HCT116 (cell line): ENCODE data around the gene DYNC1I1.

Experiments
- CBX3 ChIP-seq: IDR thresholded peaks from 2 replicates; pipeline ENCODE4 v1.6.1; 2012; ENCODE audit warnings: low read depth
- EGR1 ChIP-seq: IDR thresholded peaks from 2 replicates; pipeline ENCODE4 v1.6.1; 2012; ENCODE audit warnings: low read depth
- EZH2 ChIP-seq: fragments of 200-600 bp; sonication (generic); IDR thresholded peaks from 2 replicates; pipeline ENCODE4 v1.6.1; 2017; ENCODE audit warnings: antibody characterized with exemption, mixed run types
- JUND ChIP-seq: IDR thresholded peaks from 2 replicates; pipeline ENCODE4 v1.6.1; 2012
- MAX ChIP-seq: IDR thresholded peaks from 2 replicates; pipeline ENCODE4 v1.6.1; 2012
- SP1 ChIP-seq: IDR thresholded peaks from 2 replicates; pipeline ENCODE4 v1.6.1; 2012; ENCODE audit warnings: low read depth
- SRF ChIP-seq: IDR thresholded peaks from 2 replicates; pipeline ENCODE4 v1.6.1; 2012; ENCODE audit warnings: low read depth
- TF ChIP-seq, protein P1 (sequence below), 3 experiments: fragments of 200-600 bp in 1 of 3; sonication (generic) in 1 of 3; IDR thresholded peaks in 2 of 3; conservative IDR thresholded peaks in 1 of 3; 2 replicates each; pipeline ENCODE4 v1.5.1; 2012 to 2017; ENCODE audit warnings: low read depth in 2 of 3, low read length in 2 of 3, antibody characterized with exemption in 1 of 3, borderline replicate concordance in 1 of 3, control low read depth in 1 of 3, mild to moderate bottlenecking in 1 of 3, mixed read lengths in 1 of 3, mixed run types in 1 of 3, moderate library complexity in 1 of 3; ENCODE audit not compliant: insufficient read depth in 1 of 3

- TF ChIP-seq, protein P1, sequence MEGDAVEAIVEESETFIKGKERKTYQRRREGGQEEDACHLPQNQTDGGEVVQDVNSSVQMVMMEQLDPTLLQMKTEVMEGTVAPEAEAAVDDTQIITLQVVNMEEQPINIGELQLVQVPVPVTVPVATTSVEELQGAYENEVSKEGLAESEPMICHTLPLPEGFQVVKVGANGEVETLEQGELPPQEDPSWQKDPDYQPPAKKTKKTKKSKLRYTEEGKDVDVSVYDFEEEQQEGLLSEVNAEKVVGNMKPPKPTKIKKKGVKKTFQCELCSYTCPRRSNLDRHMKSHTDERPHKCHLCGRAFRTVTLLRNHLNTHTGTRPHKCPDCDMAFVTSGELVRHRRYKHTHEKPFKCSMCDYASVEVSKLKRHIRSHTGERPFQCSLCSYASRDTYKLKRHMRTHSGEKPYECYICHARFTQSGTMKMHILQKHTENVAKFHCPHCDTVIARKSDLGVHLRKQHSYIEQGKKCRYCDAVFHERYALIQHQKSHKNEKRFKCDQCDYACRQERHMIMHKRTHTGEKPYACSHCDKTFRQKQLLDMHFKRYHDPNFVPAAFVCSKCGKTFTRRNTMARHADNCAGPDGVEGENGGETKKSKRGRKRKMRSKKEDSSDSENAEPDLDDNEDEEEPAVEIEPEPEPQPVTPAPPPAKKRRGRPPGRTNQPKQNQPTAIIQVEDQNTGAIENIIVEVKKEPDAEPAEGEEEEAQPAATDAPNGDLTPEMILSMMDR (IDR thresholded peaks at IDR 0.05 in 2 of 3, conservative IDR thresholded peaks at IDR 0.05 in 1 of 3; ENCODE audit: borderline replicate concordance in 1 of 3, insufficient read depth in 1 of 3, low read depth in 2 of 3, low read length in 2 of 3) = no peak
- TF ChIP-seq EZH2 = no peak
- no peak for TF ChIP-seq JUND
- no peak for TF ChIP-seq SP1
- no peak for TF ChIP-seq MAX
- no peak for TF ChIP-seq EGR1
- TF ChIP-seq CBX3 = no peak
- no peak for TF ChIP-seq SRF
These were observed 201.8 kb downstream of the DYNC1I1 start for GRCh38 chr7:95974108-95974507.
